ENCODE results near the gene ZNF705A.
"Not testable (repeated sequence)": the region's sequence is repeated elsewhere in the genome, so short reads cannot be mapped to it uniquely, and the experiment has no call there.

DNA sequence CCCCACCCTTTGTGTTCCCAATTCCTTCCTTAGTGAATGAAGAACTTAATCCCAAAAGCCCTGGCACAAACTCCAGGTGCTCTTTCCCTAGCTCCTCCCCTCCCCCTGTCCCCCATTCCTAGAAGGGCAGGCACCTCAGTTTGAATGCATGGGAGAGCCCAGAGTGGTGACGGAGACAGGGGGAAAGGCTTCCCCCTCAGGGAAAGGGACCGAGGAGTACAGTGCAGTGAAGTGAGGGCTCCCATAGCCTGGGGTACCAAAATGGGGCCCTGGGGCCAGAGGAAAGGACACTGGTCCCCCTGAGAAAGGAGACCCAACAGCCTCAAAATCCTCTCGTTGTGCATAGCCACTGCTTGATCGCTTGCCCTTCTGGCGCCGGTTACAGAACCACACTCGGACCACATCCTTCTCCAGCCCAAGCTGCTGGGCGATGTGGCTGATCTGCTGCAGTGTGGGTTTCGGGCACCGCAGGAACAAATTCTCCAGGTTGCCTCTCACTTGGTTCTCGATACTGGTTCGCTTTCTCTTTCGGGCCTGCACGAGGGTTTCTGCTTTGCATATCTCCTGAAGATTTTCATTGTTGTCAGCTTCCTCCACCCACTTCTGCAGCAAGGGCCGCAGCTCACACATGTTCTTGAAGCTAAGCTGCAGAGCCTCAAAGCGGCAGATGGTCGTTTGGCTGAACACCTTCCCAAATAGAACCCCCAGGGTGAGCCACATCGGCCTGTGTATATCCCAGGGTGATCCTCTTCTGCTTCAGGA is 23.0 kb upstream of the ZNF705A start:
- TF ChIP-seq POLR2A (IDR thresholded peaks at IDR 0.05) = not testable (repeated sequence)
- TF ChIP-seq, protein P1, sequence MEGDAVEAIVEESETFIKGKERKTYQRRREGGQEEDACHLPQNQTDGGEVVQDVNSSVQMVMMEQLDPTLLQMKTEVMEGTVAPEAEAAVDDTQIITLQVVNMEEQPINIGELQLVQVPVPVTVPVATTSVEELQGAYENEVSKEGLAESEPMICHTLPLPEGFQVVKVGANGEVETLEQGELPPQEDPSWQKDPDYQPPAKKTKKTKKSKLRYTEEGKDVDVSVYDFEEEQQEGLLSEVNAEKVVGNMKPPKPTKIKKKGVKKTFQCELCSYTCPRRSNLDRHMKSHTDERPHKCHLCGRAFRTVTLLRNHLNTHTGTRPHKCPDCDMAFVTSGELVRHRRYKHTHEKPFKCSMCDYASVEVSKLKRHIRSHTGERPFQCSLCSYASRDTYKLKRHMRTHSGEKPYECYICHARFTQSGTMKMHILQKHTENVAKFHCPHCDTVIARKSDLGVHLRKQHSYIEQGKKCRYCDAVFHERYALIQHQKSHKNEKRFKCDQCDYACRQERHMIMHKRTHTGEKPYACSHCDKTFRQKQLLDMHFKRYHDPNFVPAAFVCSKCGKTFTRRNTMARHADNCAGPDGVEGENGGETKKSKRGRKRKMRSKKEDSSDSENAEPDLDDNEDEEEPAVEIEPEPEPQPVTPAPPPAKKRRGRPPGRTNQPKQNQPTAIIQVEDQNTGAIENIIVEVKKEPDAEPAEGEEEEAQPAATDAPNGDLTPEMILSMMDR (IDR thresholded peaks at IDR 0.05) = not testable (repeated sequence)
